Keratinocyte (primary cell): ENCODE data around the gene BASP1.

ENCODE experiments used
- CTCF ChIP-seq, 3 experiments: IDR thresholded peaks in 1 of 3; conservative IDR thresholded peaks in 1 of 3; optimal IDR thresholded peaks in 1 of 3; 2 replicates in 2 of 3; 3 replicates in 1 of 3; pipeline versions ENCODE3 to v1.5.1; 2011; ENCODE audit warnings: low read length in 3 of 3, mild to moderate bottlenecking in 3 of 3, moderate library complexity in 2 of 3, control low read depth in 1 of 3, inconsistent platforms in 1 of 3; ENCODE audit not compliant: insufficient read depth in 2 of 3; ENCODE audit errors: extremely low read depth in 1 of 3
- EZH2 ChIP-seq: IDR thresholded peaks from one replicate; pipeline ENCODE4 v1.6.1; 2012; ENCODE audit warnings: inconsistent platforms, mild to moderate bottlenecking, low read length, moderate library complexity

DNA sequence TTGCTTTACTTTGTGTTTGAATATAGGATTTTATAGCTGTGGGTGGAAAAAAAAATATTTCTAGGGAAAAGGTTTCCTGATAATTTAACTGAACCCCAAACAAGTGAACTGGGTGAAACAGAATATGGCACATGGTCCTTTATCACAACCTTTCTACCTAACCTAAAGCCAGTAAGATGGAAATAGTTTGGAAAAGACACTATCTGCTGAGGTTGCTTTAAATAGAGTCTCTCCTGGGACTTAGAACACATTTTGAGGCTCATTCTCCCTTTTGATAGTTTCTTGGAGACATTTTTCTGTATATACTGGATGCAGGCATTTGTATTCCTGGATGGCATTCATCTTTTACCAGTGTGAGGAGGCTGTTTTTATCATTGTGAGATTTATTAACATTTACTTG, 39.4 kb downstream of the BASP1 start:
- TF ChIP-seq CTCF (optimal IDR thresholded peaks at IDR 0.05 in 1 of 3, IDR thresholded peaks at IDR 0.05 in 1 of 3, conservative IDR thresholded peaks at IDR 0.05 in 1 of 3; ENCODE audit: extremely low read depth in 1 of 3, insufficient read depth in 2 of 3, low read length in 3 of 3): no peak
- no peak for TF ChIP-seq EZH2
